NCI-H748 treated with DMSO at 0.1 percent for 48 hours (cell line): Measurements from ENCODE around the gene ALOXE3.

Source experiments
- DNase-seq: peaks from one replicate; lab custom pipeline; 2025; lab: John Stamatoyannopoulos, UW

ALOXE3 gene

GRCh38 chr17:8142158-8142886, 24.0 kb upstream of the ALOXE3 start:
- DNase-seq: no peak

DNA sequence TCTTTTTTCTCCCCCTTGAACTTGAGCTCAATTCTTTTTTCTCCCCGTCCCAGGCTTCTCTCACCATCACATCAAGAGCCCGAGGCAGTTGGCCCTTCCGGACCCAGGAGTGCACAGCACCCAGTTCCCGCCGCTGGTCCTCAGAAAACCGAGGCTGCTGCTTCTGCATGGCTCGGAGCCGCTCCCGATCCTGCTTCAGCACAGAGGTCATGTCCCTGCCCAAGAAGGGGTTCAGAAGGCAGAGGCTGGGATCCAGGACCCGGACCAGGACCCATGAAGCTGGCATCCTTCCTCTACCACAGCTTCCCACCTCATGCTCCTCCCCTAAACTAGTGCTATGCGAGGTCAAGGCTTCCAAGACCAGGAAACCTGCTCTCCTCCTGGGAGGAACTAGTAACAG, 23.4 kb upstream of the ALOXE3 start:
- DNase-seq: no peak

DNA sequence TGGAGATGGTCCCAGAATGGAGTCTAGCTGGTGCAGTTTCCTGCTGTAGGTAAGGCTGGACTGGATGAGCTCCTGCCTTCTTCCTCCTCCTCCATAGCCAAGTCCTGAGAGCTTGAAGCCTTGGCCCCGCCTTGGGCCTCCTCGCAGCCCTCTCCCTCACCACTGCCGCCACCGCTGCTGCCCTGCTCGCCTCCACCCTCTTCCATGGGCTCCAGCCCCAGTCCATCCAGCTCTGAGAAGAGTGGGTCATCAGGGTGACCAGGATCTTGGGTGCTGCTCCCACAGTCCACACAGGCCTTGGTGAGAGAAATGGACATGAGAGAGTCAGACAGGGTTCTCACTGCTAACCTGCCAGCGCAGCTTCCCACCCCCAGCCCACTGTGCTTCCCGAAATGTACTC, 22.7 kb upstream of the ALOXE3 start:
- no peak for DNase-seq

GRCh38 chr17:8140065-8141029, 22.0 kb upstream of the ALOXE3 start:
- no peak for DNase-seq

DNA sequence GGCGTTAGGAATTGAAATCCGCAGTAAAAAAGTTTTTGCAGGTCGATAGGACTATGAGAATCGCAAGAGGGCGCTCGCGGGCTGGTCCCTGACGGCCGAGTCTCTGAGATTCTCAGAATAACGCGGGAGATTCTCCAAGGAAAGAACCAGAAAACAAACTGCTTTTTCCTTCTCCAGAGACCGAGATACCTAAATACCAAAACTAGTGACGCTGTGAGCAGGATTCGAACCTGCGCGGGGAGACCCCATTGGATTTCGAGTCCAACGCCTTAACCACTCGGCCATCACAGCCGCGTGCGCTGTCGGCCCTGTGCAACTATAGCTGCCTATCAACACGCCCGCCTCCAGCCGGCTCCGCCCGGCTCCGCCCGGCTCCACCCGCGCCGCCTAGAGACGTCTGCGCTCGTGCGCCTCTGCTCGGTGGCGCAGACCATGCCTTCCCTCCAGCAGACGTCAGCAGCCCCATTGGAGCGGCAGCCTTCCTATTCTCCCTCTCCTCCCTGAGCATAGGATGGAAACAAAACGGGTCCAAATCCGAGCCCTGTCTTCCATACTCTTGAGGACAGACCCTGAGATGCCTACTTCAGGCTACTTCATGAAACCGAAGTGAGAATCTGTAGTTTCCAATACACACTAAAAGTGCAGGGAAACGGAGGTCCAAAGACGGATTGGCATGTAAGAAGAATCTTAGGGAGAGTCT, 20.5 kb upstream of the ALOXE3 start:
- DNase-seq: peak; percentile 99

DNA sequence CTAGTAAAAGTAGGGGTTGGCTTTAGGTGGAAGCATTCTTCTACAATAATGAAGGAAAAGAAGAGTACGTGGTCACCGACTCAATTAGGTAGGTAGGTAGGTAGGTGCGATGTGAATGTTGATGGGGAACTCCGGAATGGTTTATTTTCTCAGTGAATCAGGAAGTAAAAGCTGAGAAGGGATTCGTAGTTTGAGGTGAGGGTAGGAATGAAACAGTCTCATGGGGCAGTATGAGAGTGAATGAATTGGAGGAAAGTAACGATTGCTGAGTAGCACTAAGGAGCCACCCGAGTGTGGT, 20.0 kb upstream of the ALOXE3 start:
- DNase-seq: no peak

DNA sequence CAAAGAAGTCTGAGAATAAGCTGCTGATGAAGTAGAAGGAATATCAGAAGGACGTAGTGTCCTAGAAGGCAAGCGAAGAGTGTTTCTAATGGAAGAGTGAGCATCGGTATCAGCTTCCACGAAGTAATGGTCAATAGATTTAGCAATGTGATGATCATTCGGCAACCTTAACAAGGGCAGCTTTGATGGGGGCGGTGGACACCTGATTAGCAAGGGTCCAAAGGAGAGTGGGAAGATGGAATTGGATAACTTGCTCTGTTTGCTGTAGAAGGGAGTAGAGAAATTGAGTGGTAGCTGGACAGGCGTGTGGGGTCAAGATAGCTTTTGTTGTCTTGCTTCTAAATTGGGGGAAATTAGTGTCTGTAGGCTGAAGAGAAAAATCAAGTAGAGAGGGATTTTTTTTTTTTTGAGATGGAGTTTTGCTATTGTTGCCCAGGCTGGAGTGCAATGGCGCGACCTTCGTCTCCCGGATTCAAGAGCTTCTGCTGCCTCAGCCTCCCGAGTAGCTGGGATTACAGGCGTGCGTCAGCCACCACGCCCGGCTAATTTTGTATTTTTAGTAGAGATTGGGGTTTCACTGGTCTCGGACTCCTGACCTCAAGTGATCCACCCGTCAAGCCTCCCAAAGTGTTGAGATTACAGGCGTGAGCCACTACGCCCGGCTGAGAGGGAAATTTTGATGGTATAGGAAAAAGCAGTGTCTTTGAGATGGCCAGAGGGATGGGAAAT, 19.5 kb upstream of the ALOXE3 start:
- DNase-seq: no peak

DNA sequence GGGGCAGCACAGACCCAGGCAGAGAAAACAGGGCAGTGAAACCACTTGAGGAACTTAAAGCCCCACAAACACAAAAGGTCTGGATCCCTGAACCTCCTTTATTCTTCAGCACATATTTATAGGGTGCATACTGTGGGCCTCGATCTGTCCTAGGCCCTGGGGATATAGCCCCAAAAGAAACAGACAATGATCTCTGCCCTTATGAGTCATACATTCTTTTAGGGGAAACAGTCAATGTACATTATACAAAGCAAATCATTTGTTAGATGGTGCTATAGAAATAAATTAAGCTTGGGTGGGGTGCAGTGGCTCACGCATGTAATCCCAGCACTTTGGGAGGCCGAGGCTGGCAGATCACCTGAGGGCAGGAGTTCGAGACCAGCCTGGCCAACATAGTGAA, 15.6 kb upstream of the ALOXE3 start:
- no peak for DNase-seq

DNA sequence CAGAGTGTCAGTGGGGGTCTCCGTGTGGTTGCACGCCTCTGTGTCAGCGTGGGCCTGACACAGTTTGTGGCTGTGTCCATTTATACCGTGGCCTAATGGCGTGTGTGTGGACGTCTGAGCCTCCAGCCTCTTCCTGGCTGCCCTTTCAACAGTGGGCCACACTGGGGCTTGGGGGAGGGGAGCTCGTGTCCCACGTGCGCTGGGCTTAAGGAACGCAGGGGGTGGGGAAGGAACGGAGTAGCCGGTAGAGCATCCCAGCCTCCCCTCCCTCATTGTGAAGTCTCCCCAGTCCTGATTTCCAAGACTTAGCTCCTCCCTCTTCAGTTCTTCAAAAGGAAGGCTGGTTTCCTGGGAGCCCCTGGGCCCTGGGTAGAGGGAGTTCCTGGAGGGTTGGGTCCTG, 15.1 kb upstream of the ALOXE3 start:
- no peak for DNase-seq

DNA sequence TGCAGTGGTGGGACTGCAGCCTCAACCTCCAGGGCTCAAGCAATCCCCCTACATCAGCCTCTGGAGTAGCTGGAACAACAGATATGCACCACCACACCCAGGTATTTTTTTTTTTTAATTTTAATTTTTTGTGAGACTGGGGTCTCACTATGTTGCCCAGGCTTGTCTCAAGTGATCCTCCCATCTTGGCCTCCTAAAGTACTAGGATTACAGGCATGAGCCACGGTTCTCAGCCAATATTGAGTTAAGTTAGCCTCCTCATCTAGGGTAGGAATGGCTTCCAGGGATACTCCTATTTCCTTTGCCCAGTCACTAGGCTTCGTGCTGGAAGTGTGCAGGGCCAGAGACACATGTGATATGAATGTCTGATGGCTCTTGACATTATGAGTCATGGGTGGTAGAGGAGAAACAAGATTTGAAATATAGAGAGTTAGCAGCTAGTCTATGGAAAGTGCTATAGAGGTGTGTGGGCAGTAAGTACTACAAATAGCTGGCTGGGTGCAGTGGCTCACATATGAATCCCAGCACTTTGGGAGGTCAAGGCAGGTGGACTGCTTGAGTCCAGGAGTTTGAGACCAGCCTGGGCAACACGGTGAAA, 13.6 kb upstream of the ALOXE3 start:
- DNase-seq: no peak

GRCh38 chr17:8128125-8128784, 9.9 kb upstream of the ALOXE3 start:
- no peak for DNase-seq

- peak; percentile 90 for DNase-seq
These were observed 8.3 kb upstream of the ALOXE3 start for GRCh38 chr17:8126491-8127066.

DNA sequence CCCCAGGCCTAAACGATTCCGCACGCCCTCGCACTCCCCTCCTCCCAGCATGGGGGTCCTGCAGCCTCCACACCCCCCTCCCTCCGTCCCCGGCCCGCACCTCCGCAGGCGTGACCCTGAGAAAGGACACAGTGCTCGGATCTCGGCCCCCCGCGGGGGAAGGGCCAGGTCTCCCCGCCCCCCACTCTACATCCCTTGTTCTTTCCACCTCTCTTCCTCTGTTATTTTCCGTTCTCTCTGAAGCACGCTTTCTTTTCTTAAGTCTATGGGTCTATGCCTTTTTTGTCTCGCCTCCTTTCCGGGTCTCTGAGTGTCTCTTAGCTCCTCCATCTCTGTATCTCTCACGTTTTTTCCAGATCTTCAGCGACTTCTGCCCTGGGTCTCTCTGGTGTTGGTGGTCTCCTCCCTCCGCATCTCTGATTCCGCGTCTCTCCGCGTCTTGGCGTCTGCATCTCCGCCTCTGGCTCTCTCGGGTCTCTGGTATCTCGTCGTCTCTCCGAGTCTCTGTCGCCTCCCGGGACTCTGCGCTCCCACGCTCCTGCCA, 7.7 kb upstream of the ALOXE3 start:
- DNase-seq: no peak

DNA sequence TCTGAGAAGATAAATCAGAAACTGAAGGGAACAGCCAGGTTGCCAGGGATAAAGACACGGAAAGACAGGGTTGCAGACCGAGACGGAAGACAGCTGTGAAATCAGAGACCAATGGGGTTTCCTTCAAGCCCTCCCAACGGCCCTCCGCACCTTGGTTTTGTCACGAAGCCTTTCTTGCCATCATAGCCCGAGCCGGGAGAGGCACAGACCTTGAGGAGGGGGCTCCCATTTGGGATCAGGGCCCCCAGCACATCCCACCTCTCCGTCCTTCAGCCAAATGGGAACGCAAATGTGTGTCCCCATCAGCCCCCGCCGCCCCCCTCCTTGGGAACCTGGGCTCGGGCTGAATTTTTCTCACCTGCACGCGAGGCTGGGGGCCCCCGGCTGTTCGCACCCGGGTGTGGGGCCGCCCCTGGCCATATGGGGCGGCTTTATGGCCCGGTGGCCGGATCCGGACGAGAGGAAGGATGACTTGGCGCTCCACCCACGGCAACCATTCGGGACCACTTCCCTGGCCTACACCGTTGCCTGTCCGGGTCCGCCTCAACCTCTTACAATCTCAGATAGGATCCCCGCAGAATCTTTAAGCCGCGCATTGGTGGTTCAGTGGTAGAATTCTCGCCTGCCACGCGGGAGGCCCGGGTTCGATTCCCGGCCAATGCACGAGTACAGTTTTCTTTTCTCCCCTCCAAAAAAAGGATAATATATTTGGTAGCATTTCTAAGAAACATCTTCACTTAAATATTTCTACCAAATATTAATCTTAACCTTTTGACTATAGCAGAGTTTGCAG, 7.0 kb upstream of the ALOXE3 start:
- peak; percentile 95 for DNase-seq

GRCh38 chr17:8124350-8125153, 6.2 kb upstream of the ALOXE3 start:
- no peak for DNase-seq

- no peak for DNase-seq
These were observed 5.5 kb upstream of the ALOXE3 start, which contains the start of gene HES7 for GRCh38 chr17:8123695-8124349. Gene HES7, minus strand, starts transcription at chr17:8124106. Its CDS starts 22 bp downstream, at chr17:8124084.

DNA sequence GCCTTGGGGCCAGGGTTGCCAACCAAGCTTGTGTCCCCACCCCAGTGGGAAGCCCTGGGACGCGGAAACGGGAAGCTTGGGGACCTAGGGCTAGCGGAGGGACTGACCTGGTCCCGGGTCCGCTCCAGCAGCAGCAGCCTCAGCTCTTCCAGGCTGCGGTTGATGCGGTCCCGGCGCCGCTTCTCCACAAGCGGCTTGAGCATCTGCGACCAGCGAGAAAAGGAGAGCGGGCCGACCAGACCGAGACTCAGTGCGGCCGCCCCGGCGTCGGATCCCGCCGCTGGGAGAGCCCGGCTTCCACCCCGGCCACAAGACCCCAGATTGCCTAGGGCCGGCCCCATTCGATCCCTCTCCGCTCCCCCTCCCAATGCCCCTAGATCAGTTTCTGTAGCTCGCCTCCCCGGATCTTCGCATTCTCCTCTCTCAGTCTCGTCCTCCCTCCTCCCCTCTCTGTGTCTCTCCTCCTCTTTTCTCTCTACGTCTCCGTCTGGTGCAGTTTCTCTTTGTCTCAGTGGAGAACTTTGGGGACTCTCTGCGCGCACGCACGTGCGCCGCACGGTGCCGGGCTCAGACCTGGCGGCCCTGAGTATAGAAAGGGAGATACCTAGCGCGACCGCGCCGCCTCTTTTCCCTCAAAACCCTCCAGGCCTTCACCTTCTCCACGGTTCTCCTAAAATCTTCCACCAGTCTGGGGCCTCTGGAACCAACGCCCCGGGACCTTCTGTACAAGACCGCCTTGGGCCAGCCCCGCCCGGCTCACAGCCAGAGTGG, 4.8 kb upstream of the ALOXE3 start:
- no peak for DNase-seq
